Measurements from ENCODE around the gene IRAK3.
"Not testable (repeated sequence)": the region's sequence is repeated elsewhere in the genome, so short reads cannot be mapped to it uniquely, and the experiment has no call there.

The IRAK3 gene

DNA sequence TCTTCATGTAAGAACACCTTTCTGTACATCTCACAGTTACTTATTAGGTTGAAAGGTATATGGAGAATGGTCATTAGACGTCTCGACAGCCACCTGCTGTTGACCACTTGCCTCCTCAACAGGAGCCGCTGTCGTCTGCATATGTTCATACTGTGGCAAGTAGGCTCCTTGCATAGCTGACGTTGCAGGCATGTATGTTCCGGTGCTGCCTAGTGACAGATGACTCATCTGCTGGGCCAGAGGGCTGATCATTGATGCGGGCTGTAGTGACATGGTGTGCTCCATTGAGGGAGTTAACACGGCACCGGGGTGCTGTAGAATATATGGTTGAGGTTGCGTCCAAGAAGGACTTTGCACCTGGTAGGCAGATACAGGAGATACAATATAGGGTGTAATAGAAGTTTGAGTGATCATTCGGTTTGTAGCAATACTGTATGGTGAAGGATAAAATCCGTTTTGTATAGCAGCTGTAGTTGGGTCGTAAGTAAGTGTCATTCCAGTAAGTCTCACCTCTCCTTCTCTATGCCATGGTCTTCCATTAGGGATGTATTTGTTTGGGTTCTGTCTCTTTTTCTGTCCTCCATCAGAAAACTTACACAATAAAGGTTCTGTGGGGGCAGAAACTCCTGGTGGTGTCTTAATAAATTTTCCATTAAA is 45.2 kb downstream of the IRAK3 start:
- TF ChIP-seq CTCF (IDR thresholded peaks at IDR 0.05; ENCODE audit: insufficient read depth, low read length, poor library complexity, severe bottlenecking) = peak; percentile 37
- DNase-seq (ENCODE audit: extremely low read depth, insufficient read length) = peak; percentile 46
- H3K27me3 ChIP-seq (replicated peaks; ENCODE audit: control insufficient read depth, insufficient read depth, low read length); H3K36me3 ChIP-seq (ENCODE audit: control insufficient read depth, insufficient read depth, low read length): not testable (repeated sequence)
- H3K4me3 ChIP-seq (replicated peaks; ENCODE audit: low read depth, low read length) = peak overlapping the region; percentile 27; the same call in 1 of the 2 replicates

GRCh38 chr12:66234773-66235625 is 46.0 kb downstream of the IRAK3 start:
- H3K4me3 ChIP-seq (replicated peaks; ENCODE audit: low read depth, low read length) = peak overlapping the region; percentile 48
- H3K27me3 ChIP-seq (replicated peaks; ENCODE audit: control insufficient read depth, insufficient read depth, low read length); H3K36me3 ChIP-seq (ENCODE audit: control insufficient read depth, insufficient read depth, low read length): not testable (repeated sequence)
- peak; percentile 66 for DNase-seq (ENCODE audit: extremely low read depth, insufficient read length)

DNA sequence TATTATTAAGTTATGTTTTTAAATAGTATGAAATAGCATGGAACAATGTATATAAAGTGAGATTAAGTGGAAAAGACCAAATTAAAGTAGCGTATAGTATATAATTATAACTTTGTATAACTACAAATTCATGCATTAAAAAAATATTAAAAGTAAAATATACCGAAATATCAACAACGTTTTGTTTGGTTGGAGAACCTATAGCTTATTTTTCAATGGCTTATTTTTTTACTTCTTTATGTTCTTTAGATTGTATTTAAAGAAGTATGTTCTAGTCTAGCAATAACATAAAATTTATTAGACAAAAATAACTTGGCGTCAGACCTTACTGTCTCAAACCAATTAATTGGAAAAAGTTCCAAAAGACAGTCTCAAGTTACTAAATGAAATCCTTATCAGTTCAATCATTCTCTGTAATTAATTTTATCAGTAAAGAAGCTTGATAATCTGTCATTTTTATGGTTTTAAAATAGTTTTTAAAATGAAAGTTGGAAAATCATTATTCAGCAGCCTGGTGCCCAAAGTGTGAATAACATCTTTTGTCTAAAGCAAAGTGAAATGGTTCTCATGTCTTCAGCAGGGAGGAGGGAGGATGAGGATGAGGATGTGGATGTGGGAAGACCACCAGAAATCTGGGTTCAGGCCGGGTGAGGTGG is 46.7 kb downstream of the IRAK3 start:
- DNase-seq (ENCODE audit: extremely low read depth, insufficient read length) = no peak
- Histone ChIP-seq H3K4me3 (replicated peaks; ENCODE audit: low read depth, low read length) (peak overlapping the region; percentile 48), H3K36me3 (ENCODE audit: control insufficient read depth, insufficient read depth, low read length) (no peaks in the 10 kb centered on the region), H3K27me3 (replicated peaks; ENCODE audit: control insufficient read depth, insufficient read depth, low read length) (no peaks in the 10 kb centered on the region)
- no peak for TF ChIP-seq CTCF (IDR thresholded peaks at IDR 0.05; ENCODE audit: insufficient read depth, low read length, poor library complexity, severe bottlenecking)

GRCh38 chr12:66236282-66236675 is 47.3 kb downstream of the IRAK3 start:
- H3K36me3 ChIP-seq (ENCODE audit: control insufficient read depth, insufficient read depth, low read length); H3K27me3 ChIP-seq (replicated peaks; ENCODE audit: control insufficient read depth, insufficient read depth, low read length); DNase-seq (ENCODE audit: extremely low read depth, insufficient read length); H3K4me3 ChIP-seq (replicated peaks; ENCODE audit: low read depth, low read length): not testable (repeated sequence)

- TF ChIP-seq CTCF (IDR thresholded peaks at IDR 0.05; ENCODE audit: insufficient read depth, low read length, poor library complexity, severe bottlenecking) = no peak
Measured at GRCh38 chr12:66236969-66237368, 48.0 kb downstream of the IRAK3 start.

DNA sequence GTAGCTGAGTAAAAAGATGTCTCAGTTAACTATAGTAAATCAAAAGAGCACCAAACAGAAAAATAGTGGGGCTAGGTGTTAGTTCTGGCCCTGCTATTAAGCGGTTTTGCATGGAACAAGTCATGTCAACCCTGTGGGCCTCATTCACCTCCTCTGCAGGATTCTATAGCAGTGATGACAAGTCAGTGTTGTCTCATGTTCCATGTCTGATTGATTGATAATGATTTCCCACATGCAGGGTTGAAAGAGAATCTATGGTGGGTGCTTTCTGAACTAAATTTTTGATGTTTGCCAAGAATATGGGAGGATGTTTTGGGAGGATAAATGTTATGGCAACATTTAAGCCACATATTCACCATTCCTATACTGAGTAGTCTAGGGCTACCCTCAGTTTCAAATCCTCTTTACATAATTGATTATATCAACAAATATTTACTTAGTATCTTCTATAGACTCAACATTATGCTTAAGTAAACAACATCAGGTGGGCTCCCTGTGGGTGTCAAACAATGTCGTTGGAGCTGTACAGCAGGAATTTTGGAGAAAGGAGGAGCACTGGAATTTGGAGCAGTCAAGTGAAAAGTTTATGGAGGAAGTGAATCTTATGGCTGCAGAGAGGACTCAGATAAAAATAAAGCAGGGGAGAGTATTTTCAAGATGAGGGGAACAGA is 48.6 kb downstream of the IRAK3 start:
- TF ChIP-seq CTCF (IDR thresholded peaks at IDR 0.05; ENCODE audit: insufficient read depth, low read length, poor library complexity, severe bottlenecking) = no peak
- no peaks in the 10 kb centered on the region for H3K27me3 ChIP-seq (replicated peaks; ENCODE audit: control insufficient read depth, insufficient read depth, low read length)
- no peaks in the 10 kb centered on the region for H3K36me3 ChIP-seq (ENCODE audit: control insufficient read depth, insufficient read depth, low read length)
- DNase-seq (ENCODE audit: extremely low read depth, insufficient read length) = peak; percentile 2
- no peak overlapping the region for H3K4me3 ChIP-seq (replicated peaks; ENCODE audit: low read depth, low read length)

More at GRCh38 chr12:66236969-66237368, 48.0 kb downstream of the IRAK3 start:
- no peaks in the 10 kb centered on the region for H3K27me3 ChIP-seq (replicated peaks; ENCODE audit: control insufficient read depth, insufficient read depth, low read length)
- no peaks in the 10 kb centered on the region for H3K36me3 ChIP-seq (ENCODE audit: control insufficient read depth, insufficient read depth, low read length)
- peak; percentile 5 for DNase-seq (ENCODE audit: extremely low read depth, insufficient read length)
- H3K4me3 ChIP-seq (replicated peaks; ENCODE audit: low read depth, low read length) = no peak overlapping the region
